GM19438 (cell line): ENCODE measurements around the gene SERINC1.

Experiments used
- ATAC-seq: cut with Tn5 transposase; IDR thresholded peaks from one replicate; pipeline ENCODE4 v1.9.1; 2021; ENCODE audit warnings: low read depth; ENCODE audit not compliant: unreplicated experiment

SERINC1 gene

DNA sequence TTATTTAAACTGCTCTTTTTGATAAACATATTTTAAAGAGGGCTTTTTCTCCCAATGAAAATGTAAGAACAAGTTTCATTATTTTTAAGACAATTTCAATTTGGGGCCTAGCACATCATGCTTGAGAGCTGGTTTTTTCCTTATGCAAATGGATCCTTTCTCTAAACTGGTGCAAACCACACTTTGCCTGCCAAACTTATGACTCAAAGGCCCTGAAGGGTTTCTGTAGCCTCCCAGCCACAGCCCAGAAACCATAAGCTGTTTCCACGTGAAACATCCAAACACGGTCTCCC lies 72.6 kb downstream of the SERINC1 start:
- no peak for ATAC-seq

DNA sequence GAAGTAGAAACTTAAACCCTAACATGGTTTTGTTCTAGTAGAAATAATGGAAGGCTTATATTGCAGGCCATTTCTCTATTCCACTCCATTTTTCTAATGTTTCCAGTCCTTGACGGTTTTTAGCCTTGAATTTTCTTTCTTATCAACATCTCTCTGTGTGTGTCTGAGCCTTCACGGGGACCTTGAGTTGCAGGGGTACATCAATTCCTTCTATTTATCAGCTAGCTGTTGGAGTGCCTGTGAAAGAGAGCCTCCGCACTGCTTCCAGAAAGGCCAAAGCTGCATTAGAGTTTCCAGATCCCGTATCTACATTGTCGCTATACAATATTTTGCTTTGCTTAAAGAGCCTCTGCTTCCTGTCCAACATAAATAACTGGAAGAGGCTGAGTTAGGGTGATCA lies 77.6 kb downstream of the SERINC1 start:
- no peak for ATAC-seq

DNA sequence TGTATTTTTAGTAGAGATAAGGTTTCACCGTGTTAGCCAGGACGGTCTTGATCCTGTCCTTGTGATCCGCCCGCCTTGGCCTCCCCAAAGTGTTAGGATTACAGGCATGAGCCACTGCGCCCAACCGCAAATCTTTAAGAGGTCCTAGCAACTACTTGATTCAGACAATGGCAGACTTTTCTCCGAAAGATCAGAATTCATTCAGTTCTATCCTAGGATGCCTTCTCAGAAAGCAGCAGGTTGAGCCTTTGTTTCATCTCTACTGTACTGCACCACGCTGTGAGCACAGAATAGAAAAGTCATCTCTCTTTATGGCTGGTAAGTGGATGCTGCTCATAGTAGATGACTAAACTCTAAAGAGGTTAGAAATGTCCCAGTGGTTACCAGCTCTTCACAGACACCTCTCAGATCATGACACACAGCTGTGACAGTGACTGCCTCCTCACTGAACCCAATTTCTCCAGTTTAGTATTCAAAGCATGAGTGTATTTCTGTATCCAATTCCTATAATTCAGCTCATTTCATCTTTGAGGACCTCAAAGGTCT lies 78.2 kb downstream of the SERINC1 start:
- ATAC-seq, result no peak
